Kidney tubule cell (primary cell): ENCODE data around the gene RTL1.

Experiments
- DNase-seq: peaks from one replicate; pipeline ENCODE4 v3.0.0-alpha.2; 2018; ENCODE audit warnings: low spot score

RTL1 gene

DNA sequence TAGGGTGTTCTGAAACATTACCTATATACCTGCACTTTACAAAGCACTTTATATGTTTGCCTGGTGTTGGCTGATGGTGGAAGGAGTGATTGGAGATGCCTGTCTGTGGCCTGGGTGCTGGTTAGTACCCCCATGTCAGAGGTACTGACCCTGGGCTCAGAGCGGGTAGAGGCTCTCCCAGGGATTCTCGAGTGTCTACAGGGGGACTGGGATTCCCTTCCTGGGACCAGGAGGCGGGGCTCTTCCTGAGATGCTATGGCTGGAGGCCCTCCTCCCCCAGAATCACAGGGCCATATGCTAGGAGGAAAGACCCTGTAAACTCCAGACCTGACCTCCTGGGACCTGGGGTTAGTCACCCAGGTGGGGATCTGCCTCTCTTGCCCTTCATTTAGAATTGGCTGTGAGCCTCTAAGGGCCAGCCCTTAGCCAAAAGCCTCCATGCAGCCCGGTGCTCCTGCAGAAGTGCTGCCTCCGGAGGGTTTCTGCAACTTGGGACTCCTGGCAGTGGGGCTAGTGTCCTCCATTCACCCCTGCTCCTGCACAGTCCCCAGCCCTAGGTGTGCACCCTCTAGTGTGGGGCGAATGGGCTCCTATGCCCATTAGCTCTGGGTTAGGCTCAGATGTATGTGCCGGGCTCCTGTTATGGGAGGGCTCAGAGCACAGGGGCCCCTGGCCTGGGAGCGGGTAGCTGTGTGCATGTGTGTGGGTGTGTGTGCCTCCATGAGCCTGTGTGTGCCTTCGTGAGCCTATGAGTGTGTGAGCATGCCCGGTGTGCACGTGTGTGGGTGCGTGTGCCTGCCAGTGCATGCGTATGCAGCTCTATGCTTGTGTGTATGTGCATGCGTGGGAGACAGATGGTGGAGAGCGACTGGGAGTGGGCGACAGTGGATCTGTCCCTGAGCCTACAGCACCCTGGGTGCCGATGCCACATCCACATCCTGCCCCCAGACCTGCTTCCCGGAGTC lies 36.6 kb downstream of the RTL1 start:
- no peak for DNase-seq

GRCh38 chr14:100865682-100866591 lies 37.6 kb downstream of the RTL1 start:
- no peak for DNase-seq

- DNase-seq: no peak
These were observed 38.4 kb downstream of the RTL1 start for GRCh38 chr14:100864960-100865681.

GRCh38 chr14:100864206-100864605 lies 39.3 kb downstream of the RTL1 start:
- DNase-seq: no peak

- DNase-seq: no peak
These were observed 40.7 kb downstream of the RTL1 start for GRCh38 chr14:100862793-100863192.

- DNase-seq: no peak
These were observed 41.2 kb downstream of the RTL1 start for GRCh38 chr14:100862277-100862676.

DNA sequence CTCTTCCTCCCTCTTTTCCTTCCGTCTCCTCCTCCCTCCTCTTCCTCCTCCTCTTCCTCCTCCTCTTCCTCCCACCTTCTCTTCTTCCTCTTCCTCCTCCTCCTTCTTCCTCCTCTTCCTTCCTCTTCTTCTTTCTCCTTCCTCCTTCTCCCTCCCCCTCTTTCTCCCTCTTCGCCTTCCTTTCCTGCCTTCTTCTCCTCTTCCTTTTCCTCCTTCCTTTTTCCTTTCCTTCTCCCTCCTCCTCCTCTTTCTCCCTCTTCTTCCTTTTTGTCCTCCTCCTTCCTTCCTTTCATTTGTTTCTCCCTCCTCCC lies 41.6 kb downstream of the RTL1 start:
- no peak for DNase-seq

DNA sequence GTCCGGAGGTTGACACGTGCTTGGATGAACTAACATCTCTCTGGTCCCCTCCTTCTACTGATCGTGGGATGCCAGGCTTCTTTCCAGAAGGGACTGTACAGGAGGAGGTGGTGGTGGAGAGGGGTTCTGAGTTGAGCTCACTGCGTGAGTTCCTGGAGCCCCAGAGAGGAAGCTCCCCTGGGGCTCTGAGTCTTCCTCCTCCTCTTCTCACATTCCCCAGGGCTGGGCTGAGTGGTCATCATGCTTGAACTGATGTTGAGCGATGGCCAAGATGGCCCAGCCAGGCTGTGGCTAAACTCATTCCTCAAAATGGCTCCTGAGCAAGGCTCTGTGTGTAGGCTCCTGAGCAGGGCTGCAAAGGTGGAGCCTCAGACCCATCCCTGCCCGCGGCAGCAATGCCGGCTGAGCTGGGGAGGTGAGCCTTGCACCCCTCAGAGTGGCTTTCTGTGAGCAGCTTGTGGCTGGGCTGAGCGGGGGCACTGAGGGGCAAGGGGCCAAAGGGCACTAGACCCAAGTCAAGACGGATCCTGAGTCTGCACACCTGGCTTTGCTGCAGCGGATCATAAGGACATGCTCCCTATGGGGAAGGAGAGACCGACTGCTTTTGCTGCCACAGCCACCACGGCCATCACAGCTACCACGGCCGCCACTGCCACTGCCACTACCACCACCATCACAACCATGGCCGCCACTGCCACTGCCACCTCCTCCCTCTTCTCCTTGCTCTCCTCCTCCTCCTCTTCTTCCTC lies 42.2 kb downstream of the RTL1 start:
- DNase-seq: no peak

GRCh38 chr14:100860556-100861187 lies 42.9 kb downstream of the RTL1 start:
- no peak for DNase-seq

- no peak for DNase-seq
These were observed 43.7 kb downstream of the RTL1 start for GRCh38 chr14:100859781-100860180.

DNA sequence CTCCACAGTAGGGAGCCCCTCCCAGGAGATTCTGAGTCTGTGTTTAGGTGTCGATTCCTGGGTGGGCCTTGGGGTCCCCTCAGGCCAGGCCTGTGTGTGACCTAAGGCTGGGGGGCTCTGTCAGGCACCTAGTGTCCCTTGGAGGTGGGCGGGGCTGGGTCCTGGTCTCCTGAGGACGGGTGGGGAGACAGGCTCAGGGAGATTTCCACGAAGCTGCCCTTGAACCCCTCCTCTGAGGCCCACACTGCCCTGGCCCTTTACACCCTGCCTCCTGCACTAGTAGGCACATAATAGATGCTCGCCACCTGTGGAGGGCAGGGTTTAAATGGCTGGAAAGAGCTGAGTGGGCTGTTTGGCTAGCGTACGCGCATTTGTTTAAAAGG lies 44.7 kb downstream of the RTL1 start:
- DNase-seq: no peak

- no peak for DNase-seq
These were observed 45.3 kb downstream of the RTL1 start for GRCh38 chr14:100857923-100858837.

DNA sequence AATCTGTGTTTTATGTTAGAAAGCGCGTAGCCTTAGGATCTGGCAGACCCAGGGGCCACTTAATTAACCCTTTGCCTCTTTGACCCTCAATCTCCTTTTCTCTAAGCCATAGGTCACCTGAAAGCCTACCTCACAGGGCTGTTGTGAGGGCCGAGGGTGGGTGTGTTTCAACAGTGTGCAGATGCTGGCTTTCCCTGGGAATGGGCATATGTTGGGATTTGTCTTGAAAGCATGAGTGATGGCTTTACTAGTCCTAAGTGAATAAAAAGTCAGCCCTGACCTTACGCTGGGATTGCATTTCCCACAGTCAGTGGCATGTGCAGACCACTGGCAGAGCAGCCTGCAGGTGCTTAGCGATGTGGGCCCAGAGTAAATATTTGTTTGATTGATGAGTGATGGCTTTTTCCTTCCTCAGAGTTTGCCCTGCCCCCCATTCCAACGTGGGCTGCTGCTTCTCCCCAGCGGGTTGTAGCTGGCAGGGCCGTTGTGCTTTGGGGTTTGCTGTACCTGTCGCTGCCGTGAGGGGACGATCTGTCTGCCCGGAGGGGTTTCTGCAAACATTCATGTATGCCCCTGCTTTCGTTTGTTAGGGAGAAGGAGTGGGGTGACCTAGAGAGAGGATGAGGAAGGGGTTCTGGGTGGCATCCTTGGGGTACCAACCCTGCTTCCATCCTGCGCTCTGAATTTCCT lies 46.1 kb downstream of the RTL1 start:
- DNase-seq: no peak

GRCh38 chr14:100856056-100856950 lies 47.2 kb downstream of the RTL1 start:
- DNase-seq: no peak

GRCh38 chr14:100855256-100855930 lies 48.1 kb downstream of the RTL1 start:
- DNase-seq: no peak

- DNase-seq: no peak
These were observed 49.1 kb downstream of the RTL1 start for GRCh38 chr14:100854435-100854834.

DNA sequence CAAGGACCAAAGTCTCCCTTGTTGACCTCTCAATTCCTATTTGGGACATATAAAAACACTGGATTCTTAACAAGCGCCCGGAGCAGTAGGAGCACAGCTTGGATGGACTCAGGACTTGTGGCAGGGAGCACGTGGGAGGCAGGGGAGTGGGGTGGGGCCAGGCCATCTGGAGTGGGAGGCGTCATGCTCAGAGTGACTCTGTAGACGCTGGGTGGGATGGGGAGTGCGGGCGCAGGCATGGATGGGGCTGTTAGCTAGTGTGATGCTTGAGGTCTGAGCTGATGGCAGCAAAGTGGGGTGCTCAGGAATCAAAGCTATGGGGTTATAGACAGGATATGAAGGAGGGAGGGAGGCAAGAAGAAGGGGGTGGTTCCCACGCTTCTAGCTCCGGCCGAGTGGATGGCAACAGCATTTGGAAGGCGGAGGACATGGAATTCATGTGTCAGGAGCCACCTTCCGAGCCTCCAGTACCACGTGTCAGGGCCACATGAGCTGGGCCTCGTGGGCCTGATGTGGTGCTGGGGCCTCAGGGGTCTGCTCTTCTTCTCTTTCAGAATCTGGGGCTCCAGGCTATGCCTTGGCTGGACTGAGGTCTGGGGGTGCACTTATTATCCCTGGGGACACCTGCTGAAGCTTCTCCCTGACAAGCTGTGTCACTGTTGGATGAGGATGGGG lies 51.4 kb downstream of the RTL1 start:
- no peak for DNase-seq
